Measurements from ENCODE around the gene PRKAR1A. TPM values are rescaled to one million over a fixed set of nuclear protein-coding genes. Genes with fewer than 3 reads are reported as not detected.
"Not testable (repeated sequence)": the region's sequence is repeated elsewhere in the genome, so short reads cannot be mapped to it uniquely, and the experiment has no call there.

The PRKAR1A gene
- total and polyA plus RNA-seq, 12 donors: 170 to 1,378 (median 783) TPM

DNA sequence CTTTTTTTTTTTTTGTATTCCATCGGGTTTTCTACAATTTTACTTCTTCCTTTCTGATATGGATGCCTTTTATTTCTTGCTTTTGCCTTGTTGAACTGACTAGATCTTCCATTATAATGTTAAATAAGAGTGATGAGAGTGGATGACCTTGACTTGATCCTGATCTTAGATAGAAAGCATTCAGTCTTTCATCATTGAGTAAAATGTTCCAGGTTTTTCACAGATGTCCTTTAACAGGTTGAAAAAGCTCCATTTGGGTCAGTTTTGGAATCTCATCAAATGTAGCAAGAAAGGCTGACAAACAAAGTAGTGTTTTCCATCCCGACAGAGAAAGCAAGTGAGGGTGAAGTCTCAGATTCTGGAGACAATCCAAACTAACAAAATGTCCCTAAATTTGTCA lies 27.8 kb upstream of the PRKAR1A start:
- intact Hi-C loops (cut with DNase I): no loop called here
- peaks cover 0 to 6% (median 0%) of the 10 kb centered on the region in 11 donors for H3K9me3 ChIP-seq
- no peaks in the 10 kb centered on the region for H3K27me3 ChIP-seq
- DNase-seq (no peak), ATAC-seq (no peak)
- H3K27ac ChIP-seq: peak overlapping the region in 4 of 10 donors; percentile 1 to 52 (median 18)
- peaks cover 0 to 34% (median 3%) of the 10 kb centered on the region in 9 donors for H3K4me1 ChIP-seq
- no peak overlapping the region for H3K4me3 ChIP-seq
- H3K36me3 ChIP-seq: no peaks in the 10 kb centered on the region
- no peak for TF ChIP-seq CTCF (IDR thresholded peaks at IDR 0.05)
- WGBS, 2 donors: 54 to 74% methylated on average over 2 of the region's 2 CpGs

- H3K4me3 ChIP-seq: no peak overlapping the region
- no peak overlapping the region for H3K27ac ChIP-seq
- ATAC-seq: peak in 1 of 8 donors; percentile 33
- no peaks in the 10 kb centered on the region for H3K36me3 ChIP-seq
- WGBS, 2 donors: 71 to 73% methylated on average over 4 of the region's 4 CpGs
- no peaks in the 10 kb centered on the region for H3K9me3 ChIP-seq
- intact Hi-C loops (cut with DNase I): no loop called here
- TF ChIP-seq CTCF (IDR thresholded peaks at IDR 0.05): no peak
- H3K4me1 ChIP-seq: peaks cover 19 to 71% (median 34%) of the 10 kb centered on the region in 9 donors
- DNase-seq: no peak
- H3K27me3 ChIP-seq: no peaks in the 10 kb centered on the region
Observed at GRCh38 chr17:68489919-68490318, 22.3 kb upstream of the PRKAR1A start.

DNA sequence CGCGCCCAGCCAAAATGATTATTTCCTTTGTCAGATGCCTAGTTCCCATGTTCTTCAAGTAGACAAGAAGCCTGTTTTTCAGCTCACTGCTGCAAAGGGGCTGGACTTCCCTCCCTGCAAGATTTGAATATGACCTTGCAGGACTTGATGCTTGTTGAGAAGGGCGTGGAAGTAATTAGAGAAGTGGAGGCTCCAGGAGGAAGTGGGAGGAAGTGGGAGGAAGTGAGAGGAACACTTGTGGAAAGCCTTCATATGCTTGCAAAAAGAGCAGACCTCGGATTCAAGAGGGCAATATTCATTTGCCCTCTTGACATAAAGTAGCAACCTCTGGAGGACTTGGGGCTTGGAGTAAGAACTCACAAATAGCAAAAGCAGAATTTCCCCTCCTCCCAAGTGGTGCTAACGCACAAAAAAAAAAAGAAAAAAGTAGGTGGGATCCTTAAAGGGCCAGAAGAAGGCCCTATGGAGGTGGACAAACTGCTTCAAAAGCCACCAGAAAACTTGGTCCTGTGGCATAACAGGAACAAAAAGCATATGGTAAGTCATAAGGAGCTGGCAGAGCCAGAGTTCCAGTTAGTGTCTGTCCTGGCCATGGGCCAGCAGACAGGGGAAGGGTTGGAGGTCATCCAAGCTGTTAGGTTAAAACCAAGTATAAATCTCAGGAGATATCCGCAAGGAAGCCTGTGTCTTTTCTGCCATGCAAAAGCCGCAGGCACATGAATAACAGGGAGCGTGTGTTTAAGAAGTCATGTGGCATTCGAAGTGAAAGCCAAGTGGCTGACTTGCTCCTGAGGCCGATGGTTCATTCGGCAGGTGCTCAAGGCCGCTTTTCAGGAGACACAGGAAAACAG lies 20.6 kb upstream of the PRKAR1A start:
- H3K36me3 ChIP-seq: no peaks in the 10 kb centered on the region
- DNase-seq (peak; percentile 40 to 53), ATAC-seq (peak; percentile 53 to 84 (median 71))
- peaks cover 19 to 58% (median 28%) of the 10 kb centered on the region in 9 donors for H3K4me1 ChIP-seq
- no peaks in the 10 kb centered on the region for H3K27me3 ChIP-seq
- H3K9me3 ChIP-seq: no peaks in the 10 kb centered on the region
- peak overlapping the region; percentile 2 to 75 (median 58) for H3K27ac ChIP-seq
- TF ChIP-seq CTCF (IDR thresholded peaks at IDR 0.05): no peak
- peak overlapping the region in 1 of 10 donors; percentile 10 for H3K4me3 ChIP-seq
- WGBS, 2 donors: 33 to 37% methylated on average over 12 of the region's 12 CpGs
- intact Hi-C loops (cut with DNase I): no loop called here

DNA sequence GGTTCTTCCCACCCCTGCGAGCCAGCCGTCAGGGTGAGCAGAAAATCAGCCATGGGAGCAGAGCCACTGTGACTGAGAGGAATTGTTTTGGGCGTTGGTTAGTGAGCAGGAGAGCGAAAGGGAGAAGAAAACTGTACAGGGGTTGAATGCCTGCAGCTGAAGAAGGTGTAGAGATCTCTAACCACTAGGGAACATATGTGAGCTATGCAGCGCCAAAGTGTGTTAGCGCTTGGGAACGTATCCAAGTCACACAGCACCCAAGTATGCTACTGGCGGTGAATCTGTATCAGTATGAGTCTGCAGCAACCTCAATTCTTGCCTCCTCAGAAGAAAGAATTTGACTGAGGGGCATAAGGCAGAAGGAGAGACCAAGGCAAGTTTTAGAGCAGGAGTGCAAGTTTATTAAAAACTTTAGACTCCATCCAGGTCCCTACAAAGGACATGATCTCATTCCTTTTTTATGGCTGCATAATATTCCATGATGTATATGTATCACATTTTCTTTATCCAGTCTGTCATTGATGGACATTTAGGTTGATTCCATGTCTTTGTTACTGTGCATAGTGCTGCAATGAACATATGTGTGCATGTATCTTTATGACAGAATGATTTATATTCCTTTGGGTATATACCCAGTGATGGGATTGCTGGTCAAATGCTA lies 19.7 kb upstream of the PRKAR1A start:
- intact Hi-C loops (cut with DNase I); ATAC-seq: not testable (repeated sequence)

More for the DNA sequence above, 19.7 kb upstream of the PRKAR1A start:
- DNase-seq, H3K36me3 ChIP-seq, H3K9me3 ChIP-seq, H3K27me3 ChIP-seq: not testable (repeated sequence)
- WGBS, 2 donors: 91 to 93% methylated on average over 8 of the region's 8 CpGs
- peak overlapping the region in 9 of 10 donors; percentile 39 to 75 (median 57) for H3K27ac ChIP-seq
- peaks cover 19 to 64% (median 28%) of the 10 kb centered on the region in 9 donors for H3K4me1 ChIP-seq
- H3K4me3 ChIP-seq: peak overlapping the region in 1 of 10 donors; percentile 10
